Right ventricle myocardium inferior (tissue), 1 donor: ENCODE data around the gene DLGAP4. TPM values are rescaled to one million over a fixed set of nuclear protein-coding genes. Genes with fewer than 3 reads are reported as not detected.
"Not testable (repeated sequence)": the region's sequence is repeated elsewhere in the genome, so short reads cannot be mapped to it uniquely, and the experiment has no call there.

Experiments
- ATAC-seq: fragments of 200-7000 bp; cut with Tn5 transposase; one replicate; pipeline ENCODE4 v1.9.1; 2020; ENCODE audit warnings: mild to moderate bottlenecking, moderate library complexity
- DNase-seq: peaks from one replicate; pipeline ENCODE4 v3.0.0; 2021; ENCODE audit errors: missing footprints
- intact Hi-C: fragments of 100-400 bp; cut with DNase I; formaldehyde crosslinking; loops from one replicate; pipeline ENCODE4 v1.11.0; 2022
- total RNA-seq: library from RNA; stranded (reverse); fragmentation: NEBNext Ultra II Directional; extraction: Animal tissue kit (Norgen Biotek cat#: 25700); gene quantifications from one replicate; pipeline ENCODE4 v1.2.1, GENCODE V29; 2021
- donor health status: DM: no; HTN: yes; CAD: no; lungs with severe emphysema.

DLGAP4 gene
- total RNA-seq, 1 donor from 2014 or later = 46.3 TPM

DNA sequence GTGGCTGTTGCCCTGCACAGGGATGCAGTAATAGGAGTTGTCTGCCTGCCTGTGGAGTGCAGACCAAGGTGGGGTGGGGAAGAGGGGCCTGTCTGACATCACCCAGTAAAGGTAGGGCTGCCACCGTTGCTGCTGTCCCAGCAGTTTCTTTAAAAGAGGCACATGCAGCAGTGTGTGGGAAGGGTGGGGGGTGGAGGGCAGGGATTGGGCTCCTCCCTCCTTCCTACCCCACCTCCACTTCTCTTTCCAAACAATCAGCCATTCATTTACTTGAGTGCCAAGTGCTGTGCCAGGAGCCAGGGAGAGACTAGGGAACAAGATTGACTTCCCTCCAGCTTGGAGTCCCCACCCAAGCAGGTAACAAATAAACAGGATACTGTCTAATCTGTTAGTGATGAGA is 168.4 kb downstream of the DLGAP4 start:
- DNase-seq (peak; percentile 43), ATAC-seq (no peak)
- intact Hi-C loops = no loop called here

DNA sequence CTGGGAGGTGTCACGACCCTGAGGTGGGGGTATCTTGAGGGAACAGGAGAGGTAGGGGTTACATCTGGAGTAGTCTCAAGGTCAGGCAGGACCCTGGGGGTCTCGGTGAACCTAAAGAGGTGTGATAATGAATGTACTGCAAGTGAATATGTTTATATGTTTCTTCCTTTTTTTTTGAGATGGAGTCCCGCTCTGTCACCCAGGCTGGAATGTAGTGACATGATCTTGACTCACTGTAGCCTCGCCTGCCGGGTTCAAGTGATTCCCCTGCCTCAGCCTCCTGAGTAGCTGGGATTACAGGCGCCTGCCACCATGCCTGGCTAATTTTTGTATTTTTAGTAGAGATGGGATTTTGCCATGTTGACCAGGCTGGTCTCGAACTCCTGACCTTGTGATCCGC is 168.9 kb downstream of the DLGAP4 start:
- intact Hi-C loops, ATAC-seq: not testable (repeated sequence)
- peak; percentile 3 for DNase-seq

DNA sequence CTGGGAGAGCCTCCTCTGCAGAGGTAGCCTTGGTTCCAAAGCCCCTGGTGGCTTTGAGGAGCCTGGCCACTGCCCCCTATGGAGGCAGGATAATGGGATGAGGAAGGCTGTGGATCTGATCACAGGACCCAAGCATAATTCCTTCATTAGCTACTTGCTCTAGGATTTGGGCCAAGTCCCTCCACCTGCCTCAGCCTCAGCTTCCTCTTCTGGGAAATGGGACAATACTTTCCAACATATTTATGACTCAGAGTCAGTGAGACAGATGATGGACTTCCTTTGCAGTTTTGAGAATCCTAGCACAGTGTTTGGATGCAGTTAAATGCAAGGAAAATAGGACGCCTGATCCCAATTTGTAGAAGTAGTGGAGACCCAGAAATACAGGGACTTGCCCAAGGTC is 171.3 kb downstream of the DLGAP4 start:
- intact Hi-C loops = no loop called here
- no peak for DNase-seq
- ATAC-seq = no peak

GRCh38 chr20:36478137-36478905 is 172.2 kb downstream of the DLGAP4 start:
- DNase-seq (no peak), ATAC-seq (no peak)
- intact Hi-C loops = no loop called here

DNA sequence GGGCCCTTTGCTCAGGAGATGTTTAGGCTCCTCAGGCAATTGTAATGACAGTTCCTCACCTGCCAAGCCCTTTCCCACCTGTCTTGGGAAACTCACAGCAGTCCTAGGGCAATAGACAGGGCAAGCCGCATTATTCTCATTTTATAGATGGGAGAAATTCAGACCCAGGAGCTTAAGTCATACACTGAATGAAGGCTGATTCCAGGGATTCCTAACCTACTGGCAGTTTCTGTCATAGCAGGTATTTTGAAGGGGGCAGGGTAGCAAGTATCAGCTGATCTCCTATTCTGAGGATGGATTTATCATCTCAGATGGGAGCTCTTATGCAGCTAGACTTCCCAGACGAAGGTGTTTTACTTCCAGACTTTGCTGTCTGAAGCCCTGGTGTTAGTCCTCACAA is 173.8 kb downstream of the DLGAP4 start:
- ATAC-seq (no peak), DNase-seq (no peak)
- intact Hi-C loops = no loop called here

GRCh38 chr20:36480456-36481048 is 174.4 kb downstream of the DLGAP4 start:
- intact Hi-C loops = no loop called here
- DNase-seq (no peak), ATAC-seq (no peak)

DNA sequence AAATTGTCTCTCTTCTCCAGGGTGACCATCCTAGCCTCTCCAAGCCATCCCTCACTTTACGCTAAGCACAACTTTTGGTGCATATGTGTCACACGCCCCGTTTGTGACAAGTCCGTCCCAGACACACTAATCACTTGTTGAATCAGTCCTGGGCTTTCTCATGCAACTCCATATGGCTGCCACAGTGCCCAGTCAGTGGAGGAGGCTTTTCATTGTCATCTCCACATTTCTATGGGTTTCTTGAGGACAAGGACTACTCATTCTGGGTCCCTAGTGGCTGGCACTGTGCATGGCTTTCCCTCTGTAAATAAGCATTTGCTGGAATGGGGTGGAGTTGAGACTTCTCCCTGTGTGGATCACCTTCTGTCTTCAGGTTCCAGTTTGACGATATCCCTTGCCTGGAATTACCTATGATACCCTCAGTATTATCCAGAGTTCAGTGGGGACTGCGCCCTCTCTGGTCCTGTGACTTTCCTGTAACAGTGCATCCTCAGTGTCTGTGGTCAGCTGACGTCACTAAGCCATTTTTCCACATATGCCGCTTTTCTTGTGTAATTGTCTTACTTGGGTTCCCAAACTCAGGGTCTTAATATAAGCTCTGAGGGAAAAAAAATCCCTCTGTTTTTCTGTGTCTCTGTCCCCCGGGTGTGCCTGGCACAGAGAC is 175.4 kb downstream of the DLGAP4 start:
- peak; percentile 1 for ATAC-seq
- no peak for DNase-seq
- intact Hi-C loops = loop anchor here (2.0 kb wide), 1 partner anchor 17 kb away; no protein-coding TSS in a partner anchor

GRCh38 chr20:36482044-36482473 is 175.9 kb downstream of the DLGAP4 start:
- intact Hi-C loops = loop anchor here (2.0 kb wide), 1 partner anchor 17 kb away; no protein-coding TSS in a partner anchor
- DNase-seq (no peak), ATAC-seq (peak; percentile 81)

DNA sequence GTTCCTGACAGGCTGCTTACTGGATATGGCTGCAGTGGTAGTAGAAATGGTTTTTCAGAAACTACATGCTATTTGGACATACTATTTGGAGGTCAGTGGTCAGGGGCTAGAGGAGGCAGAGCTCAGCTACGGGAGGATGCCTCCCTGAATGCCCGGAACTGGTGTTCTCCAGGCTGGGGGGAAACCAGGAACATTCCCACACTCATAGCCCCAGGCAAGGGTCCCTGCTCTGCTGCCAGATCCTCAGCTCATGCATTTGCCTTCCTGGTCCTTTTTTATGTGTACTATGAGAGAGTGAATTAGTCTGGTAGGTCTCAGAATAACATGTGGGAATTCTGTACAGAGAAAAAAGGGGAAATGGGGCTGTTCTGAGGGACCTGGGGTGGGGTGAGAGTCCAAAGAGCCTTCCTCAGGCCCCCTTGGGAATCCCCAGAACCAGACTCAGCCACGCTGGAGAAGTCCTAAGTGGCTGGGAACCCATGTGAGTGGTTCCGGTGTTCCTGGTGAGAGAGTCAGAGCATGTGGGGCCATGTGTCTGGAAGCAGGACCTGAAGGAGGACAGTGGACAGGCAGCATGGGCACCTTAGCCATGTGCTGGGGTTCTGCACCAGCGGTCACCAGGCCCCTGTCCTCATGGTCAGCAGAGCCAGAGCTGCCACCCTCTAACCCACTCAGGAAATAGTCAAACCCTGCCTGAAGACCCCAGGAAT is 177.2 kb downstream of the DLGAP4 start:
- ATAC-seq = no peak
- intact Hi-C loops = loop anchor here (2.0 kb wide), 1 partner anchor 15 kb away; no protein-coding TSS in a partner anchor
- DNase-seq = no peak

DNA sequence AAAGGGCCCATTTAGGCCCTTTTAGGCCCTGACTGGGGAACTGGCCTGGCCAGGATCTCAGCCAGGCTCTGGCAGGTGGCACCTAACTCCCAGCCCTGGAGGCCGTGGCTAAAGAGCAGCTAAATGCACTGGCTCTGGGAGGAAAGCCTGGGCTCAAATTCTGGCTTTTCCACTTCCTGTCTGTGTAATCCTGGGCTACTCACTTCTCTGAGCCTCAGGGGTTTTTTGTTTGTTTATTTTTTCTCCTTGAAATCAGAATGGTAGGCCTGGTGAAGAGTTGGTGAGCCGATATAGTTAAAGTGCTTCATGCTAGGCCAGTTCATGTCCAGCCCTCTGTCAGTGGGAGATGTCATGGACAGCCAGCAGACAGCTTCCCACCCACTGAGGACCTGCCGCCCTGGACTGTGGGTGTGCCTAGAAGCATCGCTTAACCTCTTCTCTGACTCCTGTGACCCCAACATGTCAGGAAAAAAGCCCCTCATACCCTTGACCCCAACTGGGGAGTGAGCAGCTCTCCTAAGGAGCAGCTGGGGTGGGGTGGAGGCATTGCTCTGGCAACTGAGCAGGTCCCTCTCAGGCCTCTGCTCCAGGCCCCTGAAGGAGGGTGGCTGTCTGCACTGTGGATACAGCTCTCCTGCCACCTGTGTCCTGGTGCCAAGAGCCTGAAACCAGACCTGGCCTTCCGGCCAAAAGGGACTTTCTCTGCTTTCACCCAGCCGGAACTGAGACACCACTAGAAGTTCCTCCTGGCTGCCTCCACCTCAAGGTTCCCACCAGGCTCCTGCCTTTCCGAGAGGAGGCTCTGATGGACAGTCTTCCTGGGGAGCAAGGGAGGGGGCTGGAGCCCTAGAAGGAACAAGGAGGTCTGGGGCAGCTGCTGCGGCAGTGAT is 178.0 kb downstream of the DLGAP4 start:
- intact Hi-C loops = loop anchor here (2.0 kb wide), 1 partner anchor 15 kb away; no protein-coding TSS in a partner anchor
- DNase-seq (no peak), ATAC-seq (no peak)

DNA sequence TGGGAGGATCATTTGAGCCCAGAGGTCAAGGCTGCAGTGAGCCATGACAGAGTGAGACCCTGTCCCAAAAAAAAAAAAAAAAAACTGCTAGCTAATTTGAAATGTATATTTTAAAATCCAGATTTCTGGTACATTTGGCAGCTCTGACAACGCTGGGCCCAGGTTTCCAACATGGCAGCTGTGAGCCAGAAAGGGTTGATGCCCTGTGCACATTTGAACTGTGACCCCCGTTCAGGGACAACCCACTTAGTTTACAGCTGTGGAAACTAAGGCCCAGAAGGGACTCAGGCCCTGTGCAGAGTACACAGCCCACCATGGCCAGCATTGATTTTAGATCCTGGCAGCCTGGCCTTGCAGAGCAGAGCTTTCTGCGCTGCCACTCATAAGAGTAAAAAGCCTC is 179.1 kb downstream of the DLGAP4 start:
- DNase-seq (no peak), ATAC-seq (no peak)
- intact Hi-C loops = no loop called here

DNA sequence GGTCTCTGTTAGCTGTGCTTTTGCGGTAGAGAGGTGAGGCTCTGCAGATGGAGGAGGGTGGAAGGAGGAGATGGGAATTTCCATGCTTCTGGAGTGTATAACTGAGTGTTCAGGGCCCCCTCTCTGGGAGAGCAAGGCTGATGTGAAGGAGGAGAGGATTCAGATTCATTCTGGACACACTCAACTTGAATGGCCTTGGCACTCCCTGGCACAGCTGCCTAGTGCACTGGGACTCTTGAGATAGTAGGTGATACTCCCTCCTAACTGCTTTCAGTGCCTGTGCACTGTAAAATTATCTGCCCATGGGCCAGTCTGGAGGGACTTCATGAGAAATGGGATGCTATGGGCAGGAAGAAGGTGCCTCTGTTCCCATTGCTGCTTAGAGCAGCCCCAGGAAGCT is 180.9 kb downstream of the DLGAP4 start:
- ATAC-seq = peak; percentile 37
- DNase-seq = no peak
- intact Hi-C loops = no loop called here

DNA sequence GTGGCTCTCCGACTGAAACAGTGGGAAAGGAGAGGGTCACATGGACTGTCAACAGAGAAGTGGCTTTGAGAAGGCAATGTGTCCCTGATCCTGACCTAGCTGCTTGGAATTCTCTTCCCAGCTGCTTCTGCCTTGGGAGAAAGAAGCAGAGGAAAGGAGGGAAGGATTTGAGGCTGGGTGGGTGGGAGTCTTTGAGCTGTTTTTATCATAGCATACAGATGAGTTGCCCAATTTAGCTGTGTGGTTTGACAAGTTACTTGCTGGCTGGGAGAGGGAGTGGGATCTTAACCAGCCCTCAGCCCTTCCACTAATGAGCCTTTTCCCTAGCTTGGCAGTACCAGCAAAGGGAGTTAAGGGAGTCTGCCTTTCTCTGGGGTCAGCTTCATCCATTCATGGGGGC is 184.1 kb downstream of the DLGAP4 start:
- ATAC-seq (no peak), DNase-seq (no peak)
- intact Hi-C loops = no loop called here

DNA sequence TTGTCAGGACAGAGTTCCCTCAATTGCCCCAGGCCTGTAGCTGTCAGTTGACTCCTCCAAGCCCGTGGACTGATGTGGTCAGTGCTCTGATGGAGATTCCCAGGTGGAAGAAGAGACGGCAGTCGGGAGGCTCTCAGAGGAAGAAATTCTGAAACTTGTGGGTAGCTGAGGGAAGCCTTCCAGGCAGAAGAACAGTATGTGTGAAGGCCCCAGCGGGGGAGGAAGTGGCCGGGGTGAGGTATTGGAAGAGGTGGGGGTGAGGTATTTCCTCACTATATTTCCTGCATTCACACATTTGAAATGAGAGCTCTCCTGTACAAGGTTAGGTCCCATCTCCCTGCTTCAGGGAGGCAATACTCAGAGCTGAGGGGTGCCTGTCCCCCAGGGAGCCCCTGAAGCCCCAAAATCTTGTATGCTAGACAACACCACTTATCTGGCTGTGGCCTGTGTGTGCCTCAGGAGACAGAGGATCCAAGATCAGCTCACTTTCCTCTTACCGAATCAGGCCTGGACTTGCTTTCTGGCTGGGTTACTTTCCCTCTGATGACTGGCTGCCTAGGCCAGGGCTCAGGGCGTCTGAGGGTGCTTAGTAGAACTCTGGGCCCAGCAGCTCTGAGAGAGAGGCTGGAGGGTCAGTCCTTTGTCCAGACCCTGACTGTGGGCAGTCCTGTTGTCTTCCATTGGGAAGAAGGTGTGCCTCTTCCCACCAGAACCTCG is 185.9 kb downstream of the DLGAP4 start:
- no peak for ATAC-seq
- intact Hi-C loops = no loop called here
- peak; percentile 83 for DNase-seq

DNA sequence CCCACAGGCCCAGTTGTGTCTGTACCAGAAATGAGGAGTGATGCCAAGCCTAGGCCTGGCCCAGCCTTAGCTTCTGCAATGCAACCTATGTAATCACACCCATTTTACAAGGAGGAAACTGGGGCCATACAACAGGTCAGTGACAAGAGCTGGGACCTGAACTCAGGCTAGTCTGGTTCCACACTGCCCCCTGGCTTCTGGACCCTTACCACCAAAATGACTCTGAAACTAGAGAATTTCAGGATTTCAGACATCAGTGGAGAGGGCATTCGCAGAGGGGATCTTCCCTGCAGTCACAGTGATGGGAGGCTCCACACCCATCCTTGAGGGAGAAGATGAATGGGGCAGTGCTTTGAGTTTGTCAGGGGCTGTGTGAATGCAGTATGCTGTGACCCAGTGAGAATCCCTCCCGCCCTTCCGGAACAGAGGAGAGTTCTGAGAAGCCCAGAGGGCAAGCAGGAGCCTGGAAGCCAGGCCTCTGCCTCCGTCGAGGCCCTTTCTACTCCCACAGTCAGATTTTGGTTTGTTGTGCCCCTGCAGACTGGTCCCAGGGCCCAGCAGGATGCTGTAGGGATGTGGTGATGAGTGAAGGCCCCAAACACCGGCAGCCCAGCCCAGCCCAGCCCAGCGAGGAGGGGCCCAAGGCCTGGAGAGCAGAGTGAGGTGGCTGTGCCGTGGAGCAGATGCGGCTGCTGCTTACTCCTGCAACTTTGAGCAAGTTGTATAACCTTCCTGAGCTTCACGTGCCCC is 187.1 kb downstream of the DLGAP4 start:
- intact Hi-C loops = no loop called here
- DNase-seq = no peak

GRCh38 chr20:36493801-36494114 is 187.6 kb downstream of the DLGAP4 start:
- ATAC-seq (peak; percentile 49), DNase-seq (peak; percentile 82)
- intact Hi-C loops = no loop called here

More for the DNA sequence above, 187.1 kb downstream of the DLGAP4 start:
- ATAC-seq = peak; percentile 17
